HEK293 (cell line): Measurements from ENCODE around the gene ITGB3.

ENCODE experiments used
- BCL11B ChIP-seq: fragments of 450-650 bp; formaldehyde crosslinking; IDR thresholded peaks from 2 replicates; pipeline ENCODE4 v1.5.1; 2016; ENCODE audit warnings: low read depth, missing biosample characterization, missing genetic modification characterization
- HOXC10 ChIP-seq: sonication (generic); formaldehyde crosslinking; IDR thresholded peaks from 2 replicates; pipeline ENCODE4 v1.8.1; 2023; ENCODE audit warnings: mild to moderate bottlenecking, missing genetic modification reagents
- PRDM2 ChIP-seq: fragments of 450-650 bp; formaldehyde crosslinking; IDR thresholded peaks from 2 replicates; pipeline ENCODE4 v1.5.1; 2016; ENCODE audit warnings: missing biosample characterization, missing genetic modification characterization, borderline replicate concordance
- SP7 ChIP-seq: fragments of 450-650 bp; formaldehyde crosslinking; IDR thresholded peaks from 2 replicates; pipeline ENCODE4 v1.5.1; 2016; ENCODE audit warnings: missing biosample characterization, missing genetic modification characterization
- YY2 ChIP-seq: fragments of 450-650 bp; formaldehyde crosslinking; IDR thresholded peaks from 2 replicates; pipeline ENCODE4 v1.5.1; 2016; ENCODE audit warnings: missing biosample characterization, missing genetic modification characterization
- ZBTB20 ChIP-seq: fragments of 450-650 bp; formaldehyde crosslinking; IDR thresholded peaks from 2 replicates; pipeline ENCODE4 v1.5.1; 2016; ENCODE audit warnings: missing biosample characterization, missing genetic modification characterization
- ZBTB8A ChIP-seq: fragments of 450-650 bp; formaldehyde crosslinking; IDR thresholded peaks from 2 replicates; pipeline ENCODE4 v1.5.1; 2016; ENCODE audit warnings: missing biosample characterization, missing genetic modification characterization
- ZNF112 ChIP-seq: fragments of 450-650 bp; formaldehyde crosslinking; IDR thresholded peaks from 2 replicates; pipeline ENCODE4 v1.5.0; 2017; ENCODE audit warnings: missing biosample characterization, missing genetic modification characterization
- ZNF214 ChIP-seq: fragments of 450-650 bp; formaldehyde crosslinking; IDR thresholded peaks from 2 replicates; pipeline ENCODE4 v1.5.1; 2017; ENCODE audit warnings: missing biosample characterization, mild to moderate bottlenecking, missing genetic modification characterization, borderline replicate concordance
- ZNF239 ChIP-seq: fragments of 450-650 bp; formaldehyde crosslinking; IDR thresholded peaks from 2 replicates; pipeline ENCODE4 v1.5.1; 2016; ENCODE audit warnings: missing biosample characterization, missing genetic modification characterization
- ZNF366 ChIP-seq: fragments of 450-650 bp; formaldehyde crosslinking; conservative IDR thresholded peaks from 2 replicates; pipeline ENCODE4 v1.5.1; 2016; ENCODE audit warnings: missing biosample characterization, missing genetic modification characterization
- ZNF433 ChIP-seq: fragments of 450-650 bp; formaldehyde crosslinking; IDR thresholded peaks from 2 replicates; pipeline ENCODE4 v1.5.1; 2016; ENCODE audit warnings: missing biosample characterization, missing genetic modification characterization, low read depth
- ZNF514 ChIP-seq: fragments of 450-650 bp; formaldehyde crosslinking; IDR thresholded peaks from 2 replicates; pipeline ENCODE4 v1.5.1; 2016; ENCODE audit warnings: missing biosample characterization, missing genetic modification characterization
- ZNF623 ChIP-seq: fragments of 450-650 bp; formaldehyde crosslinking; IDR thresholded peaks from 2 replicates; pipeline ENCODE4 v1.5.1; 2016; ENCODE audit warnings: missing biosample characterization, missing genetic modification characterization
- ZNF701 ChIP-seq: fragments of 450-650 bp; formaldehyde crosslinking; IDR thresholded peaks from 2 replicates; pipeline ENCODE4 v1.5.1; 2016; ENCODE audit warnings: missing biosample characterization, missing genetic modification characterization
- ZNF792 ChIP-seq: fragments of 450-650 bp; formaldehyde crosslinking; IDR thresholded peaks from 2 replicates; pipeline ENCODE4 v1.5.1; 2016; ENCODE audit warnings: missing biosample characterization, missing genetic modification characterization
- ZSCAN16 ChIP-seq: fragments of 450-650 bp; formaldehyde crosslinking; IDR thresholded peaks from 2 replicates; pipeline ENCODE4 v1.5.1; 2016; ENCODE audit warnings: missing biosample characterization, missing genetic modification characterization
- ZXDB ChIP-seq: fragments of 450-650 bp; formaldehyde crosslinking; IDR thresholded peaks from 2 replicates; pipeline ENCODE4 v1.5.1; 2016; ENCODE audit warnings: missing biosample characterization, missing genetic modification characterization
- TF ChIP-seq, protein P1 (sequence below): fragments of 450-650 bp; formaldehyde crosslinking; conservative IDR thresholded peaks from 2 replicates; pipeline ENCODE4 v1.5.1; 2016; ENCODE audit warnings: low read depth, missing biosample characterization, missing genetic modification characterization
- TF ChIP-seq, protein P2 (sequence below): fragments of 450-650 bp; formaldehyde crosslinking; IDR thresholded peaks from 2 replicates; pipeline ENCODE4 v1.5.1; 2016; ENCODE audit warnings: missing biosample characterization, missing genetic modification characterization, borderline replicate concordance
- TF ChIP-seq, protein P3 (sequence below): fragments of 450-650 bp; formaldehyde crosslinking; IDR thresholded peaks from 2 replicates; pipeline ENCODE4 v1.5.1; 2017; ENCODE audit warnings: missing biosample characterization, mild to moderate bottlenecking, missing genetic modification characterization, moderate library complexity
- TF ChIP-seq, protein P4 (sequence below): fragments of 450-650 bp; formaldehyde crosslinking; IDR thresholded peaks from 2 replicates; pipeline ENCODE4 v1.5.1; 2017; ENCODE audit warnings: missing biosample characterization, missing genetic modification characterization

Gene ITGB3

GRCh38 chr17:47235923-47236322 lies 17.7 kb upstream of the ITGB3 start (continued):
- TF ChIP-seq, protein P1, sequence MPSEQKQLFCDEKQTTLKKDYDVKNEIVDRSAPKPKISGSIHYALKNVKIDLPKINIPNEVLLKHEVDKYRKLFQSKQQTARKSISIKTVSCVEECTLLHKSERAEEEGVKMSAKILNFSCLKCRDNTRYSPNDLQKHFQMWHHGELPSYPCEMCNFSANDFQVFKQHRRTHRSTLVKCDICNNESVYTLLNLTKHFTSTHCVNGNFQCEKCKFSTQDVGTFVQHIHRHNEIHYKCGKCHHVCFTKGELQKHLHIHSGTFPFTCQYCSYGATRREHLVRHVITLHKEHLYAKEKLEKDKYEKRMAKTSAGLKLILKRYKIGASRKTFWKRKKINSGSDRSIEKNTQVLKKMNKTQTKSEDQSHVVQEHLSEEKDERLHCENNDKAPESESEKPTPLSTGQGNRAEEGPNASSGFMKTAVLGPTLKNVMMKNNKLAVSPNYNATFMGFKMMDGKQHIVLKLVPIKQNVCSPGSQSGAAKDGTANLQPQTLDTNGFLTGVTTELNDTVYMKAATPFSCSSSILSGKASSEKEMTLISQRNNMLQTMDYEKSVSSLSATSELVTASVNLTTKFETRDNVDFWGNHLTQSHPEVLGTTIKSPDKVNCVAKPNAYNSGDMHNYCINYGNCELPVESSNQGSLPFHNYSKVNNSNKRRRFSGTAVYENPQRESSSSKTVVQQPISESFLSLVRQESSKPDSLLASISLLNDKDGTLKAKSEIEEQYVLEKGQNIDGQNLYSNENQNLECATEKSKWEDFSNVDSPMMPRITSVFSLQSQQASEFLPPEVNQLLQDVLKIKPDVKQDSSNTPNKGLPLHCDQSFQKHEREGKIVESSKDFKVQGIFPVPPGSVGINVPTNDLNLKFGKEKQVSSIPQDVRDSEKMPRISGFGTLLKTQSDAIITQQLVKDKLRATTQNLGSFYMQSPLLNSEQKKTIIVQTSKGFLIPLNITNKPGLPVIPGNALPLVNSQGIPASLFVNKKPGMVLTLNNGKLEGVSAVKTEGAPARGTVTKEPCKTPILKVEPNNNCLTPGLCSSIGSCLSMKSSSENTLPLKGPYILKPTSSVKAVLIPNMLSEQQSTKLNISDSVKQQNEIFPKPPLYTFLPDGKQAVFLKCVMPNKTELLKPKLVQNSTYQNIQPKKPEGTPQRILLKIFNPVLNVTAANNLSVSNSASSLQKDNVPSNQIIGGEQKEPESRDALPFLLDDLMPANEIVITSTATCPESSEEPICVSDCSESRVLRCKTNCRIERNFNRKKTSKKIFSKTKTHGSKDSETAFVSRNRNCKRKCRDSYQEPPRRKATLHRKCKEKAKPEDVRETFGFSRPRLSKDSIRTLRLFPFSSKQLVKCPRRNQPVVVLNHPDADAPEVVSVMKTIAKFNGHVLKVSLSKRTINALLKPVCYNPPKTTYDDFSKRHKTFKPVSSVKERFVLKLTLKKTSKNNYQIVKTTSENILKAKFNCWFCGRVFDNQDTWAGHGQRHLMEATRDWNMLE = peak; percentile 56; the same call in 1 of the 2 replicates
- TF ChIP-seq YY2 = no peak
- TF ChIP-seq ZBTB8A (tag by site-specific recombination) = 0 out of 2 replicates have a peak, but pooled peaks have one; percentile 35
- TF ChIP-seq, protein P2, sequence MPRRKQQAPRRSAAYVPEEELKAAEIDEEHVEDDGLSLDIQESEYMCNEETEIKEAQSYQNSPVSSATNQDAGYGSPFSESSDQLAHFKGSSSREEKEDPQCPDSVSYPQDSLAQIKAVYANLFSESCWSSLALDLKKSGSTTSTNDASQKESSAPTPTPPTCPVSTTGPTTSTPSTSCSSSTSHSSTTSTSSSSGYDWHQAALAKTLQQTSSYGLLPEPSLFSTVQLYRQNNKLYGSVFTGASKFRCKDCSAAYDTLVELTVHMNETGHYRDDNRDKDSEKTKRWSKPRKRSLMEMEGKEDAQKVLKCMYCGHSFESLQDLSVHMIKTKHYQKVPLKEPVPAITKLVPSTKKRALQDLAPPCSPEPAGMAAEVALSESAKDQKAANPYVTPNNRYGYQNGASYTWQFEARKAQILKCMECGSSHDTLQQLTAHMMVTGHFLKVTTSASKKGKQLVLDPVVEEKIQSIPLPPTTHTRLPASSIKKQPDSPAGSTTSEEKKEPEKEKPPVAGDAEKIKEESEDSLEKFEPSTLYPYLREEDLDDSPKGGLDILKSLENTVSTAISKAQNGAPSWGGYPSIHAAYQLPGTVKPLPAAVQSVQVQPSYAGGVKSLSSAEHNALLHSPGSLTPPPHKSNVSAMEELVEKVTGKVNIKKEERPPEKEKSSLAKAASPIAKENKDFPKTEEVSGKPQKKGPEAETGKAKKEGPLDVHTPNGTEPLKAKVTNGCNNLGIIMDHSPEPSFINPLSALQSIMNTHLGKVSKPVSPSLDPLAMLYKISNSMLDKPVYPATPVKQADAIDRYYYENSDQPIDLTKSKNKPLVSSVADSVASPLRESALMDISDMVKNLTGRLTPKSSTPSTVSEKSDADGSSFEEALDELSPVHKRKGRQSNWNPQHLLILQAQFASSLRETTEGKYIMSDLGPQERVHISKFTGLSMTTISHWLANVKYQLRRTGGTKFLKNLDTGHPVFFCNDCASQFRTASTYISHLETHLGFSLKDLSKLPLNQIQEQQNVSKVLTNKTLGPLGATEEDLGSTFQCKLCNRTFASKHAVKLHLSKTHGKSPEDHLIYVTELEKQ (tag by site-specific recombination) = no peak
- no peak for TF ChIP-seq ZNF701 (tag by site-specific recombination)
- TF ChIP-seq ZXDB (tag by site-specific recombination) = no peak
- TF ChIP-seq ZNF433 = 0 out of 2 replicates have a peak, but pooled peaks have one; percentile 47
- TF ChIP-seq BCL11B (tag by site-specific recombination) = no peak
- TF ChIP-seq ZBTB20 (tag by site-specific recombination) = no peak
- no peak for TF ChIP-seq SP7
- 0 out of 2 replicates have a peak, but pooled peaks have one; percentile 41 for TF ChIP-seq ZNF623
- TF ChIP-seq ZNF514 (tag by site-specific recombination) = 0 out of 2 replicates have a peak, but pooled peaks have one; percentile 14
- no peak for TF ChIP-seq ZNF239 (tag by site-specific recombination)
- no peak for TF ChIP-seq PRDM2 (tag by site-specific recombination)
- TF ChIP-seq ZSCAN16 (tag by site-specific recombination) = no peak
- TF ChIP-seq HOXC10 (CRISPR knock-in tag) = no peak
- TF ChIP-seq, protein P3, sequence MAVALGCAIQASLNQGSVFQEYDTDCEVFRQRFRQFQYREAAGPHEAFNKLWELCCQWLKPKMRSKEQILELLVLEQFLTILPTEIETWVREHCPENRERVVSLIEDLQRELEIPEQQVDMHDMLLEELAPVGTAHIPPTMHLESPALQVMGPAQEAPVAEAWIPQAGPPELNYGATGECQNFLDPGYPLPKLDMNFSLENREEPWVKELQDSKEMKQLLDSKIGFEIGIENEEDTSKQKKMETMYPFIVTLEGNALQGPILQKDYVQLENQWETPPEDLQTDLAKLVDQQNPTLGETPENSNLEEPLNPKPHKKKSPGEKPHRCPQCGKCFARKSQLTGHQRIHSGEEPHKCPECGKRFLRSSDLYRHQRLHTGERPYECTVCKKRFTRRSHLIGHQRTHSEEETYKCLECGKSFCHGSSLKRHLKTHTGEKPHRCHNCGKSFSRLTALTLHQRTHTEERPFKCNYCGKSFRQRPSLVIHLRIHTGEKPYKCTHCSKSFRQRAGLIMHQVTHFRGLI (tag by site-specific recombination) = no peak
- TF ChIP-seq ZNF792 = no peak
- TF ChIP-seq ZNF112 (tag by site-specific recombination) = no peak
- no peak for TF ChIP-seq ZNF366
- TF ChIP-seq, protein P4, sequence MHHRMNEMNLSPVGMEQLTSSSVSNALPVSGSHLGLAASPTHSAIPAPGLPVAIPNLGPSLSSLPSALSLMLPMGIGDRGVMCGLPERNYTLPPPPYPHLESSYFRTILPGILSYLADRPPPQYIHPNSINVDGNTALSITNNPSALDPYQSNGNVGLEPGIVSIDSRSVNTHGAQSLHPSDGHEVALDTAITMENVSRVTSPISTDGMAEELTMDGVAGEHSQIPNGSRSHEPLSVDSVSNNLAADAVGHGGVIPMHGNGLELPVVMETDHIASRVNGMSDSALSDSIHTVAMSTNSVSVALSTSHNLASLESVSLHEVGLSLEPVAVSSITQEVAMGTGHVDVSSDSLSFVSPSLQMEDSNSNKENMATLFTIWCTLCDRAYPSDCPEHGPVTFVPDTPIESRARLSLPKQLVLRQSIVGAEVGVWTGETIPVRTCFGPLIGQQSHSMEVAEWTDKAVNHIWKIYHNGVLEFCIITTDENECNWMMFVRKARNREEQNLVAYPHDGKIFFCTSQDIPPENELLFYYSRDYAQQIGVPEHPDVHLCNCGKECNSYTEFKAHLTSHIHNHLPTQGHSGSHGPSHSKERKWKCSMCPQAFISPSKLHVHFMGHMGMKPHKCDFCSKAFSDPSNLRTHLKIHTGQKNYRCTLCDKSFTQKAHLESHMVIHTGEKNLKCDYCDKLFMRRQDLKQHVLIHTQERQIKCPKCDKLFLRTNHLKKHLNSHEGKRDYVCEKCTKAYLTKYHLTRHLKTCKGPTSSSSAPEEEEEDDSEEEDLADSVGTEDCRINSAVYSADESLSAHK (tag by site-specific recombination) = no peak
- no peak for TF ChIP-seq ZNF214
